ENCODE results near the gene SERPINE1.
A peak's percentile ranks its signal among the peaks of the same experiment; 100 is the strongest.

SERPINE1 gene

DNA sequence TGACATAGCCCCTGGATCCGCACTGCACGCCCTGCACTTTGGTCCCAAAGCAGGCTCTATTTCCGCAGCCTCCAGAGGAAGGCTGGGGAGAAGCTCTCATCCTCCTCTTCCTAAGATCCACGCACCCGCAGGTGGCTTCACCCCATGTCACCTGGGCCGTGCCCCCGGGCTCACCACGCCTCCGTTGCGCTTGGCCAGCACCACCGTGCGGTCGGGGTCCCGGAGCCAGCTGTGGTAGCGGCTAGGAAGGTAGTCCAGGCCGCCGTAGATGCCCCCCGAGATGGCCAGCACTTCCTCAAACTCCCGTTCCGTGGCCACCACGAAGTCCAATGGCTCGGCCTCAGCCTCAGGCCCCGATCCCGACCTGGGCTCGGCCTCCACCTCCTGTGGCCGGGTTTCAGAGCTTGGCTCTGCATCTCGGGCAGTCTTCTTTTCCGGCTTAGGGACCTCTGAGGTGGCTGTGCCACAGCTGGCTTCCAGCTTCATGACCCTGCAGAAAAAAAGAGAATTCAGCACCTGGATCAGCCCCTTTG lies 47.5 kb downstream of the SERPINE1 start:
- Histone ChIP-seq H4K8ac (ENCODE audit: low read depth, low read length) (no peak overlapping the region), H3K4me1 (ENCODE audit: control insufficient read depth, low read depth, low read length) (no peaks in the 10 kb centered on the region), H3K79me2 (ENCODE audit: control insufficient read depth, insufficient read depth, low read length) (no peaks in the 10 kb centered on the region), H3K4me3 (ENCODE audit: low read length) (peak overlapping the region; percentile 45), H2BK5ac (ENCODE audit: low read length) (no peak overlapping the region), H3K36me3 (ENCODE audit: control insufficient read depth, insufficient read depth, low read length) (no peaks in the 10 kb centered on the region), H2BK15ac (replicated peaks; ENCODE audit: low read depth) (no peak overlapping the region), H4K5ac (ENCODE audit: low read length) (no peak overlapping the region), H3K56ac (ENCODE audit: low read length) (peak overlapping the region; percentile 60), H3K4me2 (ENCODE audit: low read length) (peak overlapping the region; percentile 94), H3K4ac (ENCODE audit: low read depth, low read length) (no peak overlapping the region), H3K27me3 (ENCODE audit: insufficient read depth, low read length, poor library complexity) (peaks cover 56% of the 10 kb centered on the region), H3K18ac (ENCODE audit: low read length) (no peak overlapping the region), H3K27ac (ENCODE audit: low read depth, low read length) (no peak overlapping the region), H2AK5ac (ENCODE audit: low read length) (no peak overlapping the region), H3K9ac (ENCODE audit: low read length) (peak overlapping the region; percentile 44), H3K79me1 (ENCODE audit: low read length) (no peaks in the 10 kb centered on the region), H3K23ac (ENCODE audit: low read length) (no peak overlapping the region), H2BK120ac (ENCODE audit: low read depth, low read length) (no peak overlapping the region)
- peak; percentile 45 for DNase-seq
- no CpG with 5 or more reads among the region's 28 CpGs for WGBS (ENCODE audit: extremely low coverage, insufficient coverage, low lambda C conversion rate)

DNA sequence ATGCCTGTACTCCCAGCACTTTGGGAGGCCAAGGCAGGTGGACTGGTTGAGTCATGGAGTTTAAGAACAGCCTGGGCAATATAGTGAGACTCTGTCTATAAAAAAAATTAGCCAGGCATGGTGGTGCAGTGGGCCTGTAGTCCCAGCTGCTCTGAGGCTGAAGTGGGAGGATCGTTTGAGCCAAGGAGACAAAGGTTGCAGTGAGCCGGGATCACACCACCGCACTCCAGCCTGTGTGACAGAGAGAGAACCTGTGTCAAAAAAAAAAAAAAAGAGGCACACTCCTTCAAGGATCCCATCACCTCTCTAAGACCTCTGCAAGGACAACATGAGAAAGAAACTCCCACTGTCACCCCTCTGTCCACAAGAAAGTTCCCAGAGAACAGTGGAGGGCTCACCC lies 48.8 kb downstream of the SERPINE1 start:
- no peak overlapping the region for H3K4me2 ChIP-seq (ENCODE audit: low read length)
- no peak overlapping the region for H2AK5ac ChIP-seq (ENCODE audit: low read length)
- no peak overlapping the region for H3K9ac ChIP-seq (ENCODE audit: low read length)
- H3K4ac ChIP-seq (ENCODE audit: low read depth, low read length): no peak overlapping the region
- no peak overlapping the region for H3K18ac ChIP-seq (ENCODE audit: low read length)
- no peaks in the 10 kb centered on the region for H3K4me1 ChIP-seq (ENCODE audit: control insufficient read depth, low read depth, low read length)
- H3K27me3 ChIP-seq (ENCODE audit: insufficient read depth, low read length, poor library complexity): peaks cover 60% of the 10 kb centered on the region
- no peak overlapping the region for H4K8ac ChIP-seq (ENCODE audit: low read depth, low read length)
- no CpG with 5 or more reads among the region's 3 CpGs for WGBS (ENCODE audit: extremely low coverage, insufficient coverage, low lambda C conversion rate)
- H4K5ac ChIP-seq (ENCODE audit: low read length): no peak overlapping the region
- no peak overlapping the region for H2BK15ac ChIP-seq (replicated peaks; ENCODE audit: low read depth)
- H3K23ac ChIP-seq (ENCODE audit: low read length): no peak overlapping the region
- no peak overlapping the region for H3K56ac ChIP-seq (ENCODE audit: low read length)
- no peaks in the 10 kb centered on the region for H3K36me3 ChIP-seq (ENCODE audit: control insufficient read depth, insufficient read depth, low read length)
- H3K79me2 ChIP-seq (ENCODE audit: control insufficient read depth, insufficient read depth, low read length): no peaks in the 10 kb centered on the region
- H2BK5ac ChIP-seq (ENCODE audit: low read length): no peak overlapping the region
- H3K27ac ChIP-seq (ENCODE audit: low read depth, low read length): no peak overlapping the region
- H3K4me3 ChIP-seq (ENCODE audit: low read length): no peak overlapping the region
- DNase-seq: no peak
- no peak overlapping the region for H2BK120ac ChIP-seq (ENCODE audit: low read depth, low read length)
- H3K79me1 ChIP-seq (ENCODE audit: low read length): no peaks in the 10 kb centered on the region

DNA sequence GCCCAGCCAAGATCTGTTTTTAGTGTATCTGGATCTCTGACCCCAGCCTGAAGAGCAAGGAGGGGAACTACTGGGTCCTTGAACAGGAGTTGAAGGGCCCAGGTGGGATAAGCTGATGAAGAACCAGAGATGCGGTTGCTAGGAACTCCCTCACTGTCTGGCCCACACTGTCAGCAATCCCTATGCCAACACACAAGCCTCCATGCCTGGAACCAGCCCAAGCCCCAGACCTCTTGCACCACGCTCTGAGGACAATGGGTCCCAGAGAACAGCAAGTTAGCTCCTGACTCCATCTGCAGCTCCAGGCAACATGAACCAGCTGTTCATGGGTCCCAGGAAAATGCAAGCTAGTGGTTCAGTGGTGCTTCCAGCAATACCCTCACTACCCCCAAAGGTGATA lies 50.7 kb downstream of the SERPINE1 start:
- H3K4ac ChIP-seq (ENCODE audit: low read depth, low read length): no peak overlapping the region
- H3K4me2 ChIP-seq (ENCODE audit: low read length): no peak overlapping the region
- H3K23ac ChIP-seq (ENCODE audit: low read length): no peak overlapping the region
- DNase-seq: no peak
- no peak overlapping the region for H3K9ac ChIP-seq (ENCODE audit: low read length)
- H2BK15ac ChIP-seq (replicated peaks; ENCODE audit: low read depth): no peak overlapping the region
- H2BK5ac ChIP-seq (ENCODE audit: low read length): no peak overlapping the region
- H2BK120ac ChIP-seq (ENCODE audit: low read depth, low read length): no peak overlapping the region
- no peak overlapping the region for H2AK5ac ChIP-seq (ENCODE audit: low read length)
- H3K4me1 ChIP-seq (ENCODE audit: control insufficient read depth, low read depth, low read length): peaks cover under 1% of the 10 kb centered on the region
- no peak overlapping the region for H3K18ac ChIP-seq (ENCODE audit: low read length)
- H3K36me3 ChIP-seq (ENCODE audit: control insufficient read depth, insufficient read depth, low read length): no peaks in the 10 kb centered on the region
- no peaks in the 10 kb centered on the region for H3K79me2 ChIP-seq (ENCODE audit: control insufficient read depth, insufficient read depth, low read length)
- H4K5ac ChIP-seq (ENCODE audit: low read length): no peak overlapping the region
- no peak overlapping the region for H3K56ac ChIP-seq (ENCODE audit: low read length)
- no peak overlapping the region for H4K8ac ChIP-seq (ENCODE audit: low read depth, low read length)
- H3K79me1 ChIP-seq (ENCODE audit: low read length): no peaks in the 10 kb centered on the region
- H3K4me3 ChIP-seq (ENCODE audit: low read length): no peak overlapping the region
- peaks cover 43% of the 10 kb centered on the region for H3K27me3 ChIP-seq (ENCODE audit: insufficient read depth, low read length, poor library complexity)
- no peak overlapping the region for H3K27ac ChIP-seq (ENCODE audit: low read depth, low read length)
- no CpG with 5 or more reads among the region's 2 CpGs for WGBS (ENCODE audit: extremely low coverage, insufficient coverage, low lambda C conversion rate)

DNA sequence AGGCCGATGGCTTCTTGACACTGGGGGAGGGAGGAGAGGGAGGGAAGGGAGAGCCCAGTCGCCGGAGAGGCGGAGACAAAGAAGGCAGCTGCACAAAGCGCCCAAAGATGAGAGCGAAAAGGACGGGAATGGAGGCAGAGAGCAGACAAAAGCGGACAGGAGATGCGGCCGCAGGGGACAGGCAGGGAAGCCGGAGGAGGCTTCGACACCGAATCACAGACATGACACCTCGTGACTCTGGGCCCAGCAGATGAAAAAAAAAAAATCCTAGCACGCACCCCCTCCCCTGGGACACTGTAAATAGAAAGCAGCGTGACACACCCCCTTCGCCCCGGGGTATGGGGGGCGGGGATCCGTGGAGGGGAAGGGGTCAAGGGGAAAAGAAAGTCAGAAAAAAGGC lies 52.2 kb downstream of the SERPINE1 start:
- WGBS (ENCODE audit: extremely low coverage, insufficient coverage, low lambda C conversion rate): no CpG with 5 or more reads among the region's 20 CpGs
- Histone ChIP-seq H4K8ac (ENCODE audit: low read depth, low read length) (no peak overlapping the region), H3K79me1 (ENCODE audit: low read length) (no peaks in the 10 kb centered on the region), H3K36me3 (ENCODE audit: control insufficient read depth, insufficient read depth, low read length) (no peaks in the 10 kb centered on the region), H2BK5ac (ENCODE audit: low read length) (no peak overlapping the region), H3K23ac (ENCODE audit: low read length) (no peak overlapping the region), H3K4ac (ENCODE audit: low read depth, low read length) (no peak overlapping the region), H2BK120ac (ENCODE audit: low read depth, low read length) (no peak overlapping the region), H3K4me3 (ENCODE audit: low read length) (no peak overlapping the region), H3K56ac (ENCODE audit: low read length) (no peak overlapping the region), H2BK15ac (replicated peaks; ENCODE audit: low read depth) (no peak overlapping the region), H3K4me1 (ENCODE audit: control insufficient read depth, low read depth, low read length) (peaks cover 2% of the 10 kb centered on the region), H3K79me2 (ENCODE audit: control insufficient read depth, insufficient read depth, low read length) (no peaks in the 10 kb centered on the region), H2AK5ac (ENCODE audit: low read length) (no peak overlapping the region), H3K18ac (ENCODE audit: low read length) (no peak overlapping the region), H3K4me2 (ENCODE audit: low read length) (no peak overlapping the region), H4K5ac (ENCODE audit: low read length) (no peak overlapping the region), H3K27me3 (ENCODE audit: insufficient read depth, low read length, poor library complexity) (peaks cover 34% of the 10 kb centered on the region), H3K9ac (ENCODE audit: low read length) (peak overlapping the region; percentile 22), H3K27ac (ENCODE audit: low read depth, low read length) (no peak overlapping the region)
- DNase-seq: peak; percentile 37

DNA sequence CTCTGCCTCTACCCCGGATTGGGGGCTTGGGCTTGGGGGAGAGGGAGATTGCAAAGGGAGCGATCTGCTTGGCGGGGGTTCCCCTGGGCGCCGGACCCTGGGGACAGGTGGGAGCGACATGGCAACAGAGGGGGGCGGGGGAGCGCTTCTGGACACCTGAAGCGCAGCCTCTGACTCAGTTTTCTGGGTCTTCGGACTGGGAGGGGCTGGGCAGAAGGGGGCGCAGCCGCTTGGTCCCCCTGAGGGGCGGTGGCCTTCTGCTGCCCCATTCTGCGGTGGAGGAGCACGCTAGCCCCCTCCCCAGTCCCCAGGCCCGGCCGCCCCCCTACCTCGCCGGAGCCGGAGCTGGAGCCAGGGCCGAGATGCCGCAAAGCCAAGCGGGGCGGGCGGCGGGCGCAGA lies 52.8 kb downstream of the SERPINE1 start:
- Histone ChIP-seq H3K23ac (ENCODE audit: low read length) (no peak overlapping the region), H2AK5ac (ENCODE audit: low read length) (no peak overlapping the region), H3K79me1 (ENCODE audit: low read length) (no peaks in the 10 kb centered on the region), H2BK15ac (replicated peaks; ENCODE audit: low read depth) (no peak overlapping the region), H4K5ac (ENCODE audit: low read length) (no peak overlapping the region), H3K36me3 (ENCODE audit: control insufficient read depth, insufficient read depth, low read length) (no peaks in the 10 kb centered on the region), H3K18ac (ENCODE audit: low read length) (no peak overlapping the region), H3K4ac (ENCODE audit: low read depth, low read length) (no peak overlapping the region), H3K56ac (ENCODE audit: low read length) (peak overlapping the region; percentile 60), H3K4me2 (ENCODE audit: low read length) (no peak overlapping the region), H4K8ac (ENCODE audit: low read depth, low read length) (no peak overlapping the region), H3K4me1 (ENCODE audit: control insufficient read depth, low read depth, low read length) (peaks cover 2% of the 10 kb centered on the region), H3K4me3 (ENCODE audit: low read length) (no peak overlapping the region), H2BK120ac (ENCODE audit: low read depth, low read length) (no peak overlapping the region), H3K9ac (ENCODE audit: low read length) (no peak overlapping the region), H2BK5ac (ENCODE audit: low read length) (no peak overlapping the region), H3K79me2 (ENCODE audit: control insufficient read depth, insufficient read depth, low read length) (no peaks in the 10 kb centered on the region), H3K27ac (ENCODE audit: low read depth, low read length) (no peak overlapping the region), H3K27me3 (ENCODE audit: insufficient read depth, low read length, poor library complexity) (peaks cover 34% of the 10 kb centered on the region)
- no CpG with 5 or more reads among the region's 27 CpGs for WGBS (ENCODE audit: extremely low coverage, insufficient coverage, low lambda C conversion rate)
- no peak for DNase-seq

DNA sequence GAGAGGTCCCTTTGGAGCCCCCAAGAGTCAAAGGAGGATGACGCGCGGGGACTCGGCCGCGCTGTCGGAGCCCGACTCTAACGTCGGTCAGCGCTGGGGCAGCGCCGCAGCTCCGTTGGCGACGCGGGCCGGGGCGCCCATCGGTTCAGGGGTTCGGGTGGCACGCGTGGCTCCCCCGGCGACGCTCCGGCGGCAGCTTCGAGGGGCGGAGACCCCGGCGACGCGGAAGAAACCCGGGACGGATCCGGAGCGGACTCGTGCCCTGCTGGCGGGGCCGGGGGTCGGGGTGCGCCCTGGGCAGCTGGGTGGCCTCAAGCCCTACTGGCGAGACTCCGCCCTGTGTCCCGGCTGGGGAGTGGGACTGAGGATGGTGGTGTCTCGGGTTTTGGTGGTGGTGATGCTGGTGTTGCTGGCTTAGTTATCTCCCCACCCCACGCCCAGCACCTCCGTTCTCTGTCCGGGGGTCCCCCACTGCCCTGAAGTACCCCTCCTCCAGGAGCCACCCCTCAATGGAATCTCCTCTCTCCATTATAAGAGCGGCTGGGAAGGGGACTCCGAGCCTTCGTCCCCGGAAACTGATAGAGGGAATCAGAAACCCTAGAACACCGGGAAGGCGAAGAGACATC lies 53.3 kb downstream of the SERPINE1 start, which contains the start of gene NAT16:
Gene NAT16, minus strand, starts transcription at position 164 of the 626 bp plus-strand sequence. CDS start 5,486 bp downstream, outside the sequence.
- H2AK5ac ChIP-seq (ENCODE audit: low read length): no peak within 1 kb of the TSS
- no peaks in the 10 kb centered on the region for H3K79me1 ChIP-seq (ENCODE audit: low read length)
- H3K79me2 ChIP-seq (ENCODE audit: control insufficient read depth, insufficient read depth, low read length): no peaks in the 10 kb centered on the region
- H2BK15ac ChIP-seq (replicated peaks; ENCODE audit: low read depth): no peak within 1 kb of the TSS
- no peak within 1 kb of the TSS for H3K4ac ChIP-seq (ENCODE audit: low read depth, low read length)
- H3K36me3 ChIP-seq (ENCODE audit: control insufficient read depth, insufficient read depth, low read length): no peaks in the 10 kb centered on the region
- H3K18ac ChIP-seq (ENCODE audit: low read length): no peak within 1 kb of the TSS
- H3K9ac ChIP-seq (ENCODE audit: low read length): peak within 1 kb of the TSS; percentile 29
- no peak within 1 kb of the TSS for H3K23ac ChIP-seq (ENCODE audit: low read length)
- peak within 1 kb of the TSS; percentile 60 for H3K56ac ChIP-seq (ENCODE audit: low read length)
- H3K4me3 ChIP-seq (ENCODE audit: low read length): no peak within 1 kb of the TSS
- H3K27me3 ChIP-seq (ENCODE audit: insufficient read depth, low read length, poor library complexity): peaks cover 33% of the 10 kb centered on the region
- WGBS (ENCODE audit: extremely low coverage, insufficient coverage, low lambda C conversion rate): no CpG with 5 or more reads among the region's 56 CpGs
- no peak for DNase-seq
- H2BK120ac ChIP-seq (ENCODE audit: low read depth, low read length): no peak within 1 kb of the TSS
- no peak within 1 kb of the TSS for H3K27ac ChIP-seq (ENCODE audit: low read depth, low read length)
- H3K4me2 ChIP-seq (ENCODE audit: low read length): peak within 1 kb of the TSS; percentile 27
- H2BK5ac ChIP-seq (ENCODE audit: low read length): no peak within 1 kb of the TSS
- no peak within 1 kb of the TSS for H4K8ac ChIP-seq (ENCODE audit: low read depth, low read length)
- H4K5ac ChIP-seq (ENCODE audit: low read length): no peak within 1 kb of the TSS
- H3K4me1 ChIP-seq (ENCODE audit: control insufficient read depth, low read depth, low read length): peaks cover 2% of the 10 kb centered on the region
